Astrocyte (in vitro differentiated cells and primary cell): ENCODE measurements around the gene CCDC126. TPM values are rescaled to one million over a fixed set of nuclear protein-coding genes. Genes with fewer than 3 reads are reported as not detected.
A peak's percentile ranks its signal among the peaks of the same experiment; 100 is the strongest.

Source experiments
- DNase-seq: peaks from one replicate; pipeline ENCODE4 v3.0.0-alpha.2; 2010; ENCODE audit warnings: low read depth
- FAIRE-seq: peaks from 2 replicates; lab custom pipeline; 2011; peaks lifted over from hg19 to GRCh38; lab: Jason Lieb, UNC
- H2AFZ ChIP-seq: 2 replicates; pipeline ENCODE4 v1.6.0; 2012; ENCODE audit warnings: low read depth, low read length, inconsistent platforms
- H3K27ac ChIP-seq: 2 replicates; pipeline ENCODE4 v1.5.1; 2011; ENCODE audit warnings: low read depth, low read length, inconsistent platforms
- H3K27me3 ChIP-seq: 2 replicates; pipeline ENCODE4 v1.6.0; 2011; ENCODE audit warnings: low read length, inconsistent platforms; ENCODE audit not compliant: insufficient read depth
- H3K36me3 ChIP-seq: 2 replicates; pipeline ENCODE4 v1.5.1; 2011; ENCODE audit warnings: low read length, inconsistent platforms; ENCODE audit not compliant: insufficient read depth
- H3K4me1 ChIP-seq: 2 replicates; pipeline ENCODE4 v1.5.1; 2011; ENCODE audit warnings: low read length, inconsistent platforms; ENCODE audit not compliant: insufficient read depth
- H3K4me2 ChIP-seq: 2 replicates; pipeline ENCODE4 v1.6.0; 2012; ENCODE audit warnings: low read length, inconsistent platforms
- H3K4me3 ChIP-seq: 2 replicates; pipeline ENCODE4 v1.5.1; 2011; ENCODE audit warnings: low read depth, mild to moderate bottlenecking, low read length, inconsistent platforms; ENCODE audit not compliant: insufficient read depth
- H3K79me2 ChIP-seq: 2 replicates; pipeline ENCODE4 v1.6.0; 2012; ENCODE audit warnings: mild to moderate bottlenecking, low read length, inconsistent platforms; ENCODE audit not compliant: insufficient read depth
- H3K9ac ChIP-seq: 2 replicates; pipeline ENCODE4 v1.6.0; 2012; ENCODE audit warnings: mild to moderate bottlenecking, low read length, inconsistent platforms
- H3K9me3 ChIP-seq: 2 replicates; pipeline ENCODE4 v1.5.1; 2012; ENCODE audit warnings: low read depth, mild to moderate bottlenecking, low read length, inconsistent platforms; ENCODE audit not compliant: insufficient read depth
- H4K20me1 ChIP-seq: 2 replicates; pipeline ENCODE4 v1.6.0; 2012; ENCODE audit warnings: low read length, inconsistent platforms; ENCODE audit not compliant: insufficient read depth
- H3K27ac Mint-ChIP-seq: one replicate; pipeline ENCODE4 v1.8.0; 2021; ENCODE audit warnings: mild to moderate bottlenecking, mixed read lengths; ENCODE audit not compliant: unreplicated experiment
- H3K27me3 Mint-ChIP-seq: one replicate; pipeline ENCODE4 v1.8.0; 2021; ENCODE audit warnings: low read depth, mixed read lengths; ENCODE audit not compliant: unreplicated experiment
- H3K36me3 Mint-ChIP-seq: one replicate; pipeline ENCODE4 v1.8.0; 2021; ENCODE audit warnings: low read depth, mixed read lengths; ENCODE audit not compliant: unreplicated experiment
- H3K4me1 Mint-ChIP-seq: one replicate; pipeline ENCODE4 v1.8.0; 2021; ENCODE audit warnings: low read depth, mixed read lengths; ENCODE audit not compliant: unreplicated experiment
- H3K4me3 Mint-ChIP-seq: one replicate; pipeline ENCODE4 v1.8.0; 2021; ENCODE audit warnings: mild to moderate bottlenecking, moderate library complexity, mixed read lengths; ENCODE audit not compliant: unreplicated experiment
- H3K9me3 Mint-ChIP-seq: one replicate; pipeline ENCODE4 v1.8.0; 2021; ENCODE audit warnings: mild to moderate bottlenecking, mixed read lengths; ENCODE audit not compliant: unreplicated experiment
- CTCF ChIP-seq: IDR thresholded peaks from 2 replicates; pipeline ENCODE4 v1.5.1; 2011; ENCODE audit warnings: low read depth, mild to moderate bottlenecking, inconsistent platforms, low read length, moderate library complexity; ENCODE audit not compliant: insufficient read depth
- EZH2 ChIP-seq: IDR thresholded peaks from 2 replicates; pipeline ENCODE4 v1.6.1; 2012; ENCODE audit warnings: mild to moderate bottlenecking, low read length, inconsistent platforms; ENCODE audit not compliant: insufficient read depth
- total RNA-seq: library from RNA; stranded (reverse); gene quantifications from 2 replicates; pipeline ENCODE4 v1.2.1, GENCODE V29; 2021

Gene CCDC126
- total RNA-seq, 1 donor from 2014 or later, result 12.0 TPM

GRCh38 chr7:23691320-23691719 is 94.1 kb downstream of the CCDC126 start:
- Mint-ChIP-seq H3K27me3 (no peaks in the 10 kb centered on the region), H3K27ac (peak overlapping the region; percentile 77), H3K4me1 (peaks cover 8% of the 10 kb centered on the region), H3K9me3 (no peaks in the 10 kb centered on the region), H3K4me3 (no peak overlapping the region), H3K36me3 (no peaks in the 10 kb centered on the region)
- H3K4me3 ChIP-seq, result no peak overlapping the region
- no peak overlapping the region for H3K9ac ChIP-seq
- no peak for TF ChIP-seq EZH2
- TF ChIP-seq CTCF, result no peak
- H2AFZ ChIP-seq, result no peak overlapping the region
- H3K4me1 ChIP-seq, result peaks cover under 1% of the 10 kb centered on the region
- no peaks in the 10 kb centered on the region for H3K79me2 ChIP-seq
- no peak overlapping the region for H3K4me2 ChIP-seq
- H3K27ac ChIP-seq, result no peak overlapping the region
- no peaks in the 10 kb centered on the region for H4K20me1 ChIP-seq
- FAIRE-seq (no peak), DNase-seq (peak; percentile 75)
- no peaks in the 10 kb centered on the region for H3K27me3 ChIP-seq
- H3K9me3 ChIP-seq, result no peaks in the 10 kb centered on the region
- no peaks in the 10 kb centered on the region for H3K36me3 ChIP-seq

- Mint-ChIP-seq H3K27me3 (no peaks in the 10 kb centered on the region), H3K4me3 (no peak overlapping the region), H3K36me3 (no peaks in the 10 kb centered on the region), H3K4me1 (peaks cover 14% of the 10 kb centered on the region), H3K9me3 (no peaks in the 10 kb centered on the region), H3K27ac (no peak overlapping the region)
- no peak overlapping the region for H2AFZ ChIP-seq
- H3K9ac ChIP-seq, result no peak overlapping the region
- H3K4me2 ChIP-seq, result no peak overlapping the region
- no peak overlapping the region for H3K4me3 ChIP-seq
- no peak overlapping the region for H3K27ac ChIP-seq
- no peak for FAIRE-seq
- H4K20me1 ChIP-seq, result no peaks in the 10 kb centered on the region
- no peaks in the 10 kb centered on the region for H3K27me3 ChIP-seq
- no peaks in the 10 kb centered on the region for H3K9me3 ChIP-seq
- TF ChIP-seq CTCF (no peak), EZH2 (no peak)
- H3K4me1 ChIP-seq, result peaks cover 9% of the 10 kb centered on the region
- no peaks in the 10 kb centered on the region for H3K36me3 ChIP-seq
- DNase-seq, result no peak
- H3K79me2 ChIP-seq, result no peaks in the 10 kb centered on the region
Observed at GRCh38 chr7:23693224-23693623, 96.0 kb downstream of the CCDC126 start.

Other genes with a start within 250 kb of the CCDC126 start
- gene IGF2BP3, start 126.9 kb upstream of the CCDC126 start, total RNA-seq, result 69.9 and 79.5 TPM in 2 replicates
- 72.4 and 86.0 TPM in 2 replicates for gene TRA2A, start 65.4 kb upstream of the CCDC126 start, total RNA-seq
- gene FAM221A, start 82.8 kb downstream of the CCDC126 start, total RNA-seq, result 2.5 and 3.0 TPM in 2 replicates
- gene STK31, start 112.8 kb downstream of the CCDC126 start, total RNA-seq, result 0.20 and 0.31 TPM in 2 replicates